Esophagus muscularis mucosa (tissue), 4 donors: ENCODE measurements around the gene C6orf89. TPM values are rescaled to one million over a fixed set of nuclear protein-coding genes. Genes with fewer than 3 reads are reported as not detected.
A peak's percentile ranks its signal among the peaks of the same experiment; 100 is the strongest.
"Not testable (repeated sequence)": the region's sequence is repeated elsewhere in the genome, so short reads cannot be mapped to it uniquely, and the experiment has no call there.

Experiments
- DNase-seq: peaks from one replicate; pipeline ENCODE4 v3.0.0-alpha.2; 2017; ENCODE audit errors: extremely low spot score
- H3K27ac ChIP-seq, 4 donors: fragments of 200-600 bp; sonication (generic); replicated peaks in 1 of 4; 1 replicate in 3 of 4; 2 replicates in 1 of 4; pipeline ENCODE4 v1.5.1; 2016 to 2019; ENCODE audit warnings: mild to moderate bottlenecking in 1 of 4
- H3K27me3 ChIP-seq, 4 donors: fragments of 200-600 bp; sonication (generic); one replicate each; pipeline versions ENCODE4 v1.5.1 to v1.6.0; 2016 to 2019
- H3K36me3 ChIP-seq, 4 donors: fragments of 200-600 bp; sonication (generic); one replicate each; pipeline ENCODE4 v1.5.1; 2016 to 2019
- H3K4me1 ChIP-seq, 4 donors: fragments of 200-600 bp; sonication (generic); one replicate each; pipeline ENCODE4 v1.5.1; 2016 to 2019
- H3K4me3 ChIP-seq, 4 donors: fragments of 200-600 bp; sonication (generic); 1 replicate in 2 of 4; 2 replicates in 2 of 4; pipeline ENCODE4 v1.5.1; 2016 to 2019; ENCODE audit warnings: mild to moderate bottlenecking in 4 of 4, moderate library complexity in 1 of 4
- H3K9me3 ChIP-seq, 4 donors: fragments of 200-600 bp; sonication (generic); 1 replicate in 3 of 4; 2 replicates in 1 of 4; pipeline ENCODE4 v1.5.1; 2016 to 2019
- EP300 ChIP-seq: sonication (generic); formaldehyde crosslinking; IDR thresholded peaks from one replicate; pipeline ENCODE4 v1.6.1; 2017; ENCODE audit warnings: antibody characterized with exemption
- POLR2A ChIP-seq: fragments of 450-650 bp; IDR thresholded peaks from one replicate; pipeline ENCODE4 v1.6.1; 2017; ENCODE audit warnings: antibody characterized with exemption, moderate library complexity, mild to moderate bottlenecking, low read depth
- POLR2AphosphoS5 ChIP-seq, 2 donors: sonication (generic); formaldehyde crosslinking; IDR thresholded peaks; one replicate each; pipeline ENCODE4 v1.6.1; 2017; ENCODE audit warnings: antibody characterized with exemption in 2 of 2
- WGBS: methylation state at CpG from one replicate; pipeline ENCODE4 v1.1.5; 2018; 5-methylcytosine and 5-hydroxymethylcytosine counted together
- intact Hi-C: fragments of 100-400 bp; cut with DNase I; formaldehyde crosslinking; loops from one replicate; pipeline ENCODE4 v1.15.1; 2023
- total RNA-seq, 4 donors: library from RNA; depleted of rRNA; stranded (reverse); fragments of >200 nt; gene quantifications; one replicate each; pipeline versions ENCODE4 v1.1.0 to v1.2.1, GENCODE V29; 2016
- TF ChIP-seq, protein P1 (sequence below), 3 experiments: fragments of 200-600 bp in 2 of 3; fragments of 450-650 bp in 1 of 3; sonication (generic) in 2 of 3; IDR thresholded peaks; one replicate each; pipeline ENCODE4 v1.5.1; 2017 to 2019; ENCODE audit warnings: antibody characterized with exemption in 3 of 3, mild to moderate bottlenecking in 2 of 3, moderate library complexity in 1 of 3

The C6orf89 gene
- total RNA-seq, 4 donors from 2014 or later: 56.5 to 66.2 (median 59.0) TPM

DNA sequence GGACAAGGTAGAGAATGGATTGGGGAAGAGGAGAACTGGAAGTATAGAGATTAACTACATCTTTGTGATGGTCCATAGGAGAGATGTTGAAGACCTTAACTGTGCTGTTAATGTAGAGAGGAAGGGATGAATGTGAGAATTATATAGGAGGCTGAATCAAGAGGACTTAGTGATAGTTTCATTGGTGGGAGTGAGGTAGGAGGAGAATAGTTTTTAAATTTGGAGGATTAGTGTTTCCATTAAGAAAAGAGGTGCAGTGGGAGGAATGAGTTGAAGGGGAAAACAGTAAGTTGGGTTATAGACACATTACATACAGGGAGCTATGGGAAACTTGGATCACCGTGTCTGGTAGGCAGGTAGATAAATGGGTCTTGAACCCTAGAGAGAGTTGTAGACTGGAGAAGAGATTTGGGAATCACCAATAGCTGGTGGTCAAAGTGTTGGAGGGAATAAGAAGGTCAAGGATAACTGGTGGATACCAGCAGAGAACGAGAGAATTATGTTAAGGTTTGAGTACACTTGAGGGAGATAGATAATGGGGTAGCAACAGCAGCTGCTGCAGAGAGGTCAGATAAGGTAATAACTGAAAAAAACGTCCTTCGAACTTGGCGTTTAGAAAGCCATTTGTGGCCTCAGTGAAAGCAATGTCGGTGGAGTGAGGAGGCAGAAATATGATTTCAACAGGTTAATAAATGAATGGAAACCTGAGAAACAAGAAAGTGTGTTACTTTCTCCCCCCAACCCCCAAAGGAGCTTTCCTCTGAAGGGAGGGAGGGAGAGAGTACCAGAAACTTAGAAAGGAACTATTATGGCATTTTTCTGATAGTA is 3.1 kb downstream of the C6orf89 start:
- H3K36me3 ChIP-seq: peaks cover 0 to 10% (median 4%) of the 10 kb centered on the region in 4 donors
- H3K27me3 ChIP-seq: no peaks in the 10 kb centered on the region
- TF ChIP-seq, protein P1, sequence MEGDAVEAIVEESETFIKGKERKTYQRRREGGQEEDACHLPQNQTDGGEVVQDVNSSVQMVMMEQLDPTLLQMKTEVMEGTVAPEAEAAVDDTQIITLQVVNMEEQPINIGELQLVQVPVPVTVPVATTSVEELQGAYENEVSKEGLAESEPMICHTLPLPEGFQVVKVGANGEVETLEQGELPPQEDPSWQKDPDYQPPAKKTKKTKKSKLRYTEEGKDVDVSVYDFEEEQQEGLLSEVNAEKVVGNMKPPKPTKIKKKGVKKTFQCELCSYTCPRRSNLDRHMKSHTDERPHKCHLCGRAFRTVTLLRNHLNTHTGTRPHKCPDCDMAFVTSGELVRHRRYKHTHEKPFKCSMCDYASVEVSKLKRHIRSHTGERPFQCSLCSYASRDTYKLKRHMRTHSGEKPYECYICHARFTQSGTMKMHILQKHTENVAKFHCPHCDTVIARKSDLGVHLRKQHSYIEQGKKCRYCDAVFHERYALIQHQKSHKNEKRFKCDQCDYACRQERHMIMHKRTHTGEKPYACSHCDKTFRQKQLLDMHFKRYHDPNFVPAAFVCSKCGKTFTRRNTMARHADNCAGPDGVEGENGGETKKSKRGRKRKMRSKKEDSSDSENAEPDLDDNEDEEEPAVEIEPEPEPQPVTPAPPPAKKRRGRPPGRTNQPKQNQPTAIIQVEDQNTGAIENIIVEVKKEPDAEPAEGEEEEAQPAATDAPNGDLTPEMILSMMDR (IDR thresholded peaks at IDR 0.05): no peak
- TF ChIP-seq EP300 (no peak), POLR2AphosphoS5 (IDR thresholded peaks at IDR 0.05) (no peak), POLR2A (no peak)
- intact Hi-C loops: loop anchor here (5.0 to 10.0 kb wide), 3 partner anchors 93 to 326 kb away; no protein-coding TSS in a partner anchor
- H3K9me3 ChIP-seq: no peaks in the 10 kb centered on the region
- no peak for DNase-seq
- H3K4me3 ChIP-seq: no peak overlapping the region
- no peak overlapping the region for H3K27ac ChIP-seq
- H3K4me1 ChIP-seq: peaks cover 18 to 45% (median 39%) of the 10 kb centered on the region in 4 donors
- 51% methylated on average over 6 of the region's 6 CpGs for WGBS

- Histone ChIP-seq H3K27me3 (no peaks in the 10 kb centered on the region), H3K27ac (no peak overlapping the region), H3K36me3 (peaks cover 0 to 23% (median 13%) of the 10 kb centered on the region in 4 donors), H3K9me3 (no peaks in the 10 kb centered on the region), H3K4me1 (peaks cover 18 to 54% (median 46%) of the 10 kb centered on the region in 4 donors), H3K4me3 (no peak overlapping the region)
- WGBS: 88% methylated on average over 3 of the region's 3 CpGs
- TF ChIP-seq, protein P1 (IDR thresholded peaks at IDR 0.05): no peak
- no peak for TF ChIP-seq EP300
- TF ChIP-seq POLR2AphosphoS5 (IDR thresholded peaks at IDR 0.05): no peak
- no peak for TF ChIP-seq POLR2A
- DNase-seq: no peak
- intact Hi-C loops: no loop called here
Measured at GRCh38 chr6:36890112-36890663, 4.4 kb downstream of the C6orf89 start.

DNA sequence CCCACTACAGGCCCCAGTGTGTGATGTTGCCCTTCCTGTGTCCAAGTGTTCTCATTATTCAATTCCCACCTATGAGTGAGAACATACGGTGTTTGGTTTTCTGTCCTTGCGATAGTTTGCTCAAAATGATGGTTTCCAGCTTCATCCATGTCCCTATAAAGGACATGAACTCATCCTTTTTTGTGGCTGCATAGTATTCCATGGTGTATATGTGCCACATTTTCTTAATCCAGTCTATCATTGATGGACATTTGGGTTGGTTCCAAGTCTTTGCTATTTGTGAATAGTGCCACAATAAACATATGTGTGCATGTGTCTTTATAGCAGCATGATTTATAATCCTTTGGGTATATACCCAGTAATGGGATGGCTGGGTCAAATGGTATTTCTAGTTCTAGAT is 5.4 kb downstream of the C6orf89 start:
- WGBS: 96% methylated on average over 2 of the region's 2 CpGs
- intact Hi-C loops, DNase-seq, H3K9me3 ChIP-seq, H3K27me3 ChIP-seq, H3K4me3 ChIP-seq, H3K27ac ChIP-seq: not testable (repeated sequence)
- peaks cover 18 to 49% (median 42%) of the 10 kb centered on the region in 4 donors for H3K4me1 ChIP-seq
- H3K36me3 ChIP-seq: peaks cover 0 to 30% (median 22%) of the 10 kb centered on the region in 4 donors

DNA sequence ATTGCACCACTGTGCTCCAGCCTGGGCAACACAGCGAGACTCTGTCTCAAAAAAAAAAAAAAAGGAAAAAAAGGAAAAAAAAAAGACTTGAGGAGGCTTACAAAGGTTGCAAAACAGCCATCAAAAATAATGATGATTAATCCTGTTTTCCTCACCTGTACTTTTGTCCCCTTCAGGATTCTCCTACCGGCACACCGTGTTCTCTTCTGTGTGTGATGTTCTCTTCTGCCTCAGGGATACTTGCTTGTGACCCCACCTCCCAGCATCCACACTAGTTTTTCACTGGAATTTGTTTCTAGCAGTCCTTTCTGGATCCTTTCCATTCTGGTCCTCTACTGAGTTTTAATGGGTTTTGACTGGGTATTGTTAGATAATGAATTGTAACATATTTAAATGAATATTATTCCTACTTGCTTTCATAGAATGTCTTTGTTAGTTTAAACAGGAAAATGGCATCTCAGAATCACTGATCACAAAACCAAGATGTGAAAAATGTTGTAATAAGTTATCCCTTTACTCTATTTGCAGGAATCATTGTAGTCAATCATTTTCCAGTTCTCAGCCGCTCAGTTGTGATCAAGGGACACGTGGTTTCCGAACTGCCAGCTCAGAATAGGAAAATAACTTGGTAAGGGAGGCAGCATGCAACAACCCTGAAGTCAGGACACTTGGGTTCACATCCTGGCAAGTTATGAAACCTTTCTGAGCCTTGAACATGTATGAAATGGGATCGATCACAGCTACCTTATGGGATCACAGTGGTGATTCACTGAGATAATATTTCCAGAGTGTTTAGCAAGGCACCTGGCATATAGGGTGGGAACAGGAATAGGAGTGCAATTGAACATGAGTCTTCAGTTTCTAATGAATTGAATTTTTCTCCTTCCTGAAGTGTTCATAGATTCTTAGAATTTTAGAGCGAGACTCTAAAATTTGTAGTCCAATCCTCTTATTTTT is 8.5 kb downstream of the C6orf89 start:
- Histone ChIP-seq H3K4me1 (peaks cover 0 to 18% (median 14%) of the 10 kb centered on the region in 4 donors), H3K27me3 (no peaks in the 10 kb centered on the region), H3K27ac (peak overlapping the region; percentile 11 to 65 (median 54)), H3K4me3 (no peak overlapping the region), H3K36me3 (peaks cover under 1 to 42% (median 33%) of the 10 kb centered on the region in 4 donors), H3K9me3 (no peaks in the 10 kb centered on the region)
- intact Hi-C loops: no loop called here
- DNase-seq: no peak
- TF ChIP-seq, protein P1 (IDR thresholded peaks at IDR 0.05): no peak
- TF ChIP-seq EP300 (peak; percentile 32), POLR2AphosphoS5 (IDR thresholded peaks at IDR 0.05) (peak in 1 of 2 donors; percentile 56)
- 93% methylated on average over 8 of the region's 8 CpGs for WGBS
